Measurements from ENCODE around the gene CNTNAP5.

CNTNAP5 gene

GRCh38 chr2:124542932-124543640 lies 518.0 kb downstream of the CNTNAP5 start:
- no peak for DNase-seq (ENCODE audit: low read depth in 2 of 2)

GRCh38 chr2:124547700-124548099 lies 522.6 kb downstream of the CNTNAP5 start:
- DNase-seq (ENCODE audit: low read depth in 2 of 2): no peak

GRCh38 chr2:124558277-124558905 lies 533.3 kb downstream of the CNTNAP5 start:
- no peak for DNase-seq (ENCODE audit: low read depth in 2 of 2)

- DNase-seq (ENCODE audit: low read depth in 2 of 2): no peak
Observed at GRCh38 chr2:124559236-124559635, 534.1 kb downstream of the CNTNAP5 start.

GRCh38 chr2:124560592-124561112 lies 535.6 kb downstream of the CNTNAP5 start:
- no peak for DNase-seq (ENCODE audit: low read depth in 2 of 2)

- DNase-seq (ENCODE audit: low read depth in 2 of 2): no peak
Observed at GRCh38 chr2:124561486-124561885, 536.4 kb downstream of the CNTNAP5 start.

GRCh38 chr2:124563426-124563825 lies 538.3 kb downstream of the CNTNAP5 start:
- no peak for DNase-seq (ENCODE audit: low read depth in 2 of 2)

GRCh38 chr2:124566518-124566970 lies 541.5 kb downstream of the CNTNAP5 start:
- no peak for DNase-seq (ENCODE audit: low read depth in 2 of 2)

- no peak for DNase-seq (ENCODE audit: low read depth in 2 of 2)
Observed at GRCh38 chr2:124570872-124571271, 545.8 kb downstream of the CNTNAP5 start.

- DNase-seq (ENCODE audit: low read depth in 2 of 2): no peak
Observed at GRCh38 chr2:124571836-124572235, 546.7 kb downstream of the CNTNAP5 start.

GRCh38 chr2:124572934-124573634 lies 548.0 kb downstream of the CNTNAP5 start:
- no peak for DNase-seq (ENCODE audit: low read depth in 2 of 2)

GRCh38 chr2:124575497-124575896 lies 550.4 kb downstream of the CNTNAP5 start:
- no peak for DNase-seq (ENCODE audit: low read depth in 2 of 2)

- DNase-seq (ENCODE audit: low read depth in 2 of 2): no peak
Observed at GRCh38 chr2:124580263-124580662, 555.2 kb downstream of the CNTNAP5 start.

GRCh38 chr2:124582387-124582786 lies 557.3 kb downstream of the CNTNAP5 start:
- no peak for DNase-seq (ENCODE audit: low read depth in 2 of 2)

GRCh38 chr2:124584615-124585014 lies 559.5 kb downstream of the CNTNAP5 start:
- DNase-seq (ENCODE audit: low read depth in 2 of 2): no peak

GRCh38 chr2:124585277-124585676 lies 560.2 kb downstream of the CNTNAP5 start:
- DNase-seq (ENCODE audit: low read depth in 2 of 2): no peak

- no peak for DNase-seq (ENCODE audit: low read depth in 2 of 2)
Observed at GRCh38 chr2:124586210-124586609, 561.1 kb downstream of the CNTNAP5 start.

GRCh38 chr2:124586835-124587234 lies 561.7 kb downstream of the CNTNAP5 start:
- DNase-seq (ENCODE audit: low read depth in 2 of 2): no peak

GRCh38 chr2:124589971-124590370 lies 564.9 kb downstream of the CNTNAP5 start:
- no peak for DNase-seq (ENCODE audit: low read depth in 2 of 2)

- no peak for DNase-seq (ENCODE audit: low read depth in 2 of 2)
Observed at GRCh38 chr2:124602759-124603158, 577.7 kb downstream of the CNTNAP5 start.

GRCh38 chr2:124604940-124605339 lies 579.9 kb downstream of the CNTNAP5 start:
- no peak for DNase-seq (ENCODE audit: low read depth in 2 of 2)

- no peak for DNase-seq (ENCODE audit: low read depth in 2 of 2)
Observed at GRCh38 chr2:124607679-124608078, 582.6 kb downstream of the CNTNAP5 start.

GRCh38 chr2:124609667-124610066 lies 584.6 kb downstream of the CNTNAP5 start:
- DNase-seq (ENCODE audit: low read depth in 2 of 2): no peak

Measured in stimulated activated CD8-positive, alpha-beta memory T cell treated with anti-CD3 and anti-CD28 coated beads, Interleukin-15, amount 100 ng/mL, for 48 hours (primary cell).